ENCODE measurements around the gene GRK4. TPM values are rescaled to one million over a fixed set of nuclear protein-coding genes. Genes with fewer than 3 reads are reported as not detected.

GRK4 gene
- total RNA-seq, 1 donor from 2014 or later, result 12.0 TPM

GRCh38 chr4:3070709-3071500 lies 107.5 kb downstream of the GRK4 start:
- peaks cover 2% of the 10 kb centered on the region for H3K36me3 Mint-ChIP-seq (ENCODE audit: low read depth)
- peaks cover 4% of the 10 kb centered on the region for H3K27me3 Mint-ChIP-seq (ENCODE audit: low read depth)
- peaks cover 4% of the 10 kb centered on the region for H3K4me1 Mint-ChIP-seq (ENCODE audit: low read depth)
- TF ChIP-seq CTCF (IDR thresholded peaks at IDR 0.05), result no peak
- peaks cover 5% of the 10 kb centered on the region for H3K9me3 Mint-ChIP-seq (ENCODE audit: low read depth)
- H3K27ac Mint-ChIP-seq (ENCODE audit: unreplicated experiment), result no peak overlapping the region
- no peak for DNase-seq (ENCODE audit: low spot score)
- H3K4me3 Mint-ChIP-seq (ENCODE audit: unreplicated experiment), result no peak overlapping the region

GRCh38 chr4:3071811-3072210 lies 108.4 kb downstream of the GRK4 start:
- Mint-ChIP-seq H3K4me1 (ENCODE audit: low read depth) (peaks cover 13% of the 10 kb centered on the region), H3K27ac (ENCODE audit: unreplicated experiment) (no peak overlapping the region), H3K27me3 (ENCODE audit: low read depth) (peaks cover 2% of the 10 kb centered on the region), H3K4me3 (ENCODE audit: unreplicated experiment) (no peak overlapping the region), H3K9me3 (ENCODE audit: low read depth) (peaks cover 1% of the 10 kb centered on the region), H3K36me3 (ENCODE audit: low read depth) (peaks cover 2% of the 10 kb centered on the region)
- no peak for DNase-seq (ENCODE audit: low spot score)
- no peak for TF ChIP-seq CTCF (IDR thresholded peaks at IDR 0.05)

GRCh38 chr4:3073158-3074077 lies 110.0 kb downstream of the GRK4 start:
- Mint-ChIP-seq H3K9me3 (ENCODE audit: low read depth) (no peaks in the 10 kb centered on the region), H3K36me3 (ENCODE audit: low read depth) (no peaks in the 10 kb centered on the region), H3K4me1 (ENCODE audit: low read depth) (peaks cover 23% of the 10 kb centered on the region), H3K4me3 (ENCODE audit: unreplicated experiment) (peak overlapping the region; percentile 51), H3K27ac (ENCODE audit: unreplicated experiment) (no peak overlapping the region), H3K27me3 (ENCODE audit: low read depth) (no peaks in the 10 kb centered on the region)
- TF ChIP-seq CTCF (IDR thresholded peaks at IDR 0.05), result peak; percentile 60
- peak; percentile 93 for DNase-seq (ENCODE audit: low spot score)

- peak within 1 kb of the TSS; percentile 98 for H3K27ac Mint-ChIP-seq (ENCODE audit: unreplicated experiment)
- peaks cover 23% of the 10 kb centered on the region for H3K4me1 Mint-ChIP-seq (ENCODE audit: low read depth)
- peak; percentile 97 for DNase-seq (ENCODE audit: low spot score)
- no peaks in the 10 kb centered on the region for H3K36me3 Mint-ChIP-seq (ENCODE audit: low read depth)
- H3K4me3 Mint-ChIP-seq (ENCODE audit: unreplicated experiment), result peak within 1 kb of the TSS; percentile 94
- no peaks in the 10 kb centered on the region for H3K9me3 Mint-ChIP-seq (ENCODE audit: low read depth)
- TF ChIP-seq CTCF (IDR thresholded peaks at IDR 0.05), result peak; percentile 16
- H3K27me3 Mint-ChIP-seq (ENCODE audit: low read depth), result no peaks in the 10 kb centered on the region
These were observed 110.9 kb downstream of the GRK4 start, which contains the start of the genes HTT and HTT-AS for GRCh38 chr4:3074078-3074845. TSS of gene HTT (plus strand) at chr4:3074681. CDS start at chr4:3074826, 145 bp downstream. TSS of gene HTT-AS (minus strand) at chr4:3074538.
